ENCODE data around the gene UBL4B. TPM values are rescaled to one million over a fixed set of nuclear protein-coding genes. Genes with fewer than 3 reads are reported as not detected.

The UBL4B gene
- polyA plus RNA-seq, 3 donors from 2014 or later = not detected

GRCh38 chr1:110160538-110161100 is 48.4 kb downstream of the UBL4B start:
- no peak overlapping the region for H3K27ac Mint-ChIP-seq
- peaks cover 7 to 17% (median 12%) of the 10 kb centered on the region in 3 donors for H3K27me3 Mint-ChIP-seq (ENCODE audit: low read depth in 3 of 3)
- H3K4me1 Mint-ChIP-seq = no peaks in the 10 kb centered on the region
- H3K9me3 Mint-ChIP-seq = no peaks in the 10 kb centered on the region
- DNase-seq = no peak
- no peak overlapping the region for H3K4me3 Mint-ChIP-seq
- H3K36me3 Mint-ChIP-seq = peaks cover 0 to 5% (median 3%) of the 10 kb centered on the region in 3 donors

GRCh38 chr1:110161165-110161564 is 48.9 kb downstream of the UBL4B start:
- Mint-ChIP-seq H3K27ac (no peak overlapping the region), H3K4me3 (no peak overlapping the region), H3K9me3 (no peaks in the 10 kb centered on the region), H3K36me3 (peaks cover 0 to 5% (median 3%) of the 10 kb centered on the region in 3 donors), H3K4me1 (no peaks in the 10 kb centered on the region), H3K27me3 (ENCODE audit: low read depth in 3 of 3) (peaks cover 7 to 15% (median 12%) of the 10 kb centered on the region in 3 donors)
- DNase-seq = no peak

- Mint-ChIP-seq H3K27ac (no peak overlapping the region), H3K36me3 (peaks cover 0 to 5% (median 3%) of the 10 kb centered on the region in 3 donors), H3K4me1 (no peaks in the 10 kb centered on the region), H3K9me3 (no peaks in the 10 kb centered on the region), H3K4me3 (no peak overlapping the region), H3K27me3 (ENCODE audit: low read depth in 3 of 3) (peaks cover 7 to 15% (median 12%) of the 10 kb centered on the region in 3 donors)
- no peak for DNase-seq
Observed at GRCh38 chr1:110161849-110162248, 49.6 kb downstream of the UBL4B start.

Other genes with a start within 250 kb of the UBL4B start
- under 1 TPM; 0.55 to 0.97 (median 0.65) TPM for gene CSF1, start 201.6 kb upstream of the UBL4B start, polyA plus RNA-seq
- gene AHCYL1, start 127.7 kb upstream of the UBL4B start, polyA plus RNA-seq = 10 to 100 TPM; 30.2 to 75.4 (median 46.4) TPM
- 10 to 100 TPM; 17.7 to 30.4 (median 19.6) TPM for gene STRIP1, start 77.8 kb upstream of the UBL4B start, polyA plus RNA-seq
- not detected for gene ALX3, start 41.8 kb upstream of the UBL4B start, polyA plus RNA-seq
- not detected for gene SLC6A17, start 38.1 kb downstream of the UBL4B start, polyA plus RNA-seq
- gene KCNC4, start 97.9 kb downstream of the UBL4B start, polyA plus RNA-seq = under 1 TPM; 0.18 to 0.48 (median 0.47) TPM
- 10 to 100 TPM in 1 of 3 donors, 1 to 10 TPM in 2; 5.7 to 14.4 (median 10.0) TPM for gene RBM15, start 226.9 kb downstream of the UBL4B start, polyA plus RNA-seq

All from immature natural killer cell (primary cell).